GM18519 (cell line): ENCODE measurements around the gene SPRTN.
"Not testable (repeated sequence)": the region's sequence is repeated elsewhere in the genome, so short reads cannot be mapped to it uniquely, and the experiment has no call there.

Experiments used
- ATAC-seq: cut with Tn5 transposase; IDR thresholded peaks from one replicate; pipeline ENCODE4 v1.9.1; 2021; ENCODE audit warnings: mild to moderate bottlenecking, moderate library complexity; ENCODE audit not compliant: unreplicated experiment, low FRiP score

SPRTN gene

GRCh38 chr1:231335663-231336602 lies 2.2 kb upstream of the SPRTN start:
- ATAC-seq, result no peak

GRCh38 chr1:231337043-231337471 lies 1.0 kb upstream of the SPRTN start:
- ATAC-seq, result no peak

- peak; percentile 63 for ATAC-seq
Measured at GRCh38 chr1:231337472-231338269, 422 bp upstream of the SPRTN start, which contains the start of gene EXOC8. EXOC8 (minus strand) TSS chr1:231337852; CDS start chr1:231337745, 107 bp downstream.

GRCh38 chr1:231340328-231341013 lies 2.4 kb downstream of the SPRTN start:
- no peak for ATAC-seq

GRCh38 chr1:231347961-231348360 lies 9.9 kb downstream of the SPRTN start:
- ATAC-seq, result no peak

GRCh38 chr1:231348442-231348841 lies 10.3 kb downstream of the SPRTN start:
- ATAC-seq, result no peak

GRCh38 chr1:231348856-231349255 lies 10.8 kb downstream of the SPRTN start:
- ATAC-seq, result not testable (repeated sequence)

- ATAC-seq, result no peak
Measured at GRCh38 chr1:231351816-231352215, 13.7 kb downstream of the SPRTN start.

GRCh38 chr1:231353086-231353485 lies 15.0 kb downstream of the SPRTN start:
- no peak for ATAC-seq

GRCh38 chr1:231354330-231355020 lies 16.4 kb downstream of the SPRTN start:
- no peak for ATAC-seq

GRCh38 chr1:231355171-231355570 lies 17.1 kb downstream of the SPRTN start:
- ATAC-seq, result no peak

- ATAC-seq, result no peak
Measured at GRCh38 chr1:231357187-231357772, 19.2 kb downstream of the SPRTN start.

GRCh38 chr1:231357831-231358354 lies 19.8 kb downstream of the SPRTN start:
- ATAC-seq, result peak; percentile 75

- no peak for ATAC-seq
Measured at GRCh38 chr1:231359113-231359512, 21.0 kb downstream of the SPRTN start.

GRCh38 chr1:231362325-231362724 lies 24.2 kb downstream of the SPRTN start:
- ATAC-seq, result no peak

GRCh38 chr1:231363624-231364023 lies 25.5 kb downstream of the SPRTN start:
- ATAC-seq, result no peak

GRCh38 chr1:231364192-231364591 lies 26.1 kb downstream of the SPRTN start:
- no peak for ATAC-seq

GRCh38 chr1:231369282-231369681 lies 31.2 kb downstream of the SPRTN start:
- no peak for ATAC-seq

GRCh38 chr1:231372501-231372900 lies 34.4 kb downstream of the SPRTN start:
- no peak for ATAC-seq
